ENCODE results near the gene SP6.

SP6 gene

DNA sequence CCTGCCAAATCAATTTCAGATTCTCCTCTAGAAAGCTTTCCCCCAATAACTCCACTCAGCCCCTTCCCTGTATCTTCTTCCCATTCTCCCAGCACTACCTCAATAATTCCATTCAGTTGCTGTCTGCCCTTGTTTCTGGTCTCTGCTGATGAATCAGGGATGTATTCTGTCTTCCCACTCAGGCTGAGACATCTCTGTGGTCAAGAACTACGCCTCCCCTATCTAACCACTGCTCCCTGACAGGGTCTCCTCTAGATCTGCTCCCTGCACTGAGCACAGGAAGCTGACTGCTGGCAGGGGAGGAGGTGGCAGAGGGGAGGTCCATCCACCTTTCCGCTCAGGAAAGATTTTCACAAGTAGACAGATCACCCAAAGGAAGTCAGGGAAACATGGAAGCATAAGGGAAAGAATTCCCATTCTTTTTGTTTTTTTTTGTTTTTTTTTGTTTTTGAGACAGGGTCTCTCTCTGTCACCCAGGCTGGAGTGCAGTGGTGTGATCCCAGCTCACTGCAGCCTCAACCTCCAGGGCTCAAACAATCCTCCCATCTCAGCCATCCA, 28.1 kb upstream of the SP6 start:
- DNase-seq (ENCODE audit: low spot score), result no peak

GRCh38 chr17:47878203-47879027, 27.5 kb upstream of the SP6 start:
- no peak for DNase-seq (ENCODE audit: low spot score)

GRCh38 chr17:47877368-47878034, 26.5 kb upstream of the SP6 start:
- DNase-seq (ENCODE audit: low spot score), result no peak

DNA sequence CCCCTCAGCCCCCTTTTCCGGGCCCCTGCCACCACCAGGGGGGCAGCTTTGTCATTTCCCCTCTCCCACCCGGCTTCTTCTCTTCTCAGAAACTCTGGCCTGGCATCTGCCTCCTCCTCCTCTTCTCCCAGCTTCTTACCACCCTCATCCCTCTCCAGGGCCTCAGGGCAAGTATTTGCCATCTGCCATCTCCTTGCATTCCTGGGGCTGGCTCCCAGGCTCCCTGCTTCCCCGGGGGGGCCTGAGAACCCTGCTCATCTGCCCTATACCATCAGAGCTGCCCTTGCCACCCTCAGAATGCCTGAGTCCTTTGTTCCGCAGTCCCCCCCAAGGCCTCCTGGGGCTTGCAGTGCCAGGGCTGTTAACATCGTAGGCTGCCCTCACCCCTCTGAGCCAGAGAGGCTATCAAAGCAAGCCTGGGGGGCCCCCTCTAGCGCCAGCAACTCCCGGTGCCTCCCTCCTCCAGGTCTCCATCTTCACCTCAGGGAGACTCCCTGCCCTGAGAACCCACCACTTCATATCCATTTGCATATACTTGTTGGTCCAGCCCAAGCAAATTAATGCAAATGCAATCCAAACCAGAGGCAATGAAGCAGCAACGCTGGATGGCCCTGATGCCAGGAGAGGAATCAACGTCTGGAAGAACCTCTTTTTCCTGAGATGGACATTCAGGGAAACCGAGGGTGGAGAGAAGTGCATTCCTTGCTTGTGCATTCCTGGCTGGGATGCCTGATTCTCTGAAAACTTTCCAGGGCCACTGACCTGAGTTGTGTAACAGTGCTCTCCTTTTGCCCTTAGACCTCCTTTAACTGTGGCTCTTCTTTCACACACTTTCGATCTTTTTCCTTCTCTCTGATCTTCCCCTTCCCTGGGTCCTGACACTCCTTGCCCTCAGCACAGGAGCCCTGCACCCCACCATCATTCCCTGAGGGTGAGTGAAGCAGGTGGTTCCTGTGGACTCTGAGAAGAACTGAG, 24.3 kb upstream of the SP6 start:
- no peak for DNase-seq (ENCODE audit: low spot score)

DNA sequence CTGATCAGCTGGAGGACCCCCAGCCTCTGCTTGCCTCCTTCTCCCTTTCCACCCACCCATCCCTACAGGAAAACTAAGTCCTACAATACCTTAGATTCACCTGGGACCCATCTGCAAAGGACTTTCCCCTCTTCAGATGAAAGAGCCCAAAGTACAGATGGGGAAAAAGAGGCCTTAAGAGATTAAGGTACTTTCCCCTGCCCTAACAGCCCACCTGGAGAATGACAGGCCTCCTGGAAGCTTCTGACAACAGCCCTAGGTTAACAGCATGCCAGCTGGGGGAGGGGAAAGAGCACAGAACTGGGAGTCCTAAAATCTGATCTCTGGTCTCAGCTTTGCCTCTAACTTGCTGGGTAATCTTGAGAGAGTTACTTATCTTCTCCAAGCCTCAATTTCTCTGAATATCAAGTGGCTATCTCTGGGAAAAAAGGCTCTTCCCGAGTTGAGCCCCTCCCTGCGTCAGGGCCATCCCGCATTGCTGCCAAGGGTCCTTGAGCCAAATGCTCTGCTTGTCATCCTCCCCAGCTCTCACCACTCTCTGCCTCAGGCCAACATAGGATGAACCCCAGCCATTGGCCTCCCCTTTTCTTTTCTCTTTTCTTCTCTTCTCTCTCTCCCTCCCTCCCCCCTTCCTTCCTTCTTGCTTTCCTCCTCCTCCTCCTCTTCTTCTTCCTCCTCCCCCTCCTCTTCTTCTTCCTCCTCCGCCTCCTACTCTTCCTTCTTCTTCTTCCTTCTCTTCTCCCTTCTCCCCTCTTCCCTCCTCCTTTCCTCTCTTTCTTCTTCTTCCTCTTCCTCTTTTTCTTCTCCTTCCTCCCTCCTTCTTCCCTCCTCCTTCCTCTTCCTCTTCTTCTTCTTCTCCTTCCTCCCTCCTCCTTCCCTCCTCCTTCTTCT, 22.5 kb upstream of the SP6 start:
- DNase-seq (ENCODE audit: low spot score), result no peak

DNA sequence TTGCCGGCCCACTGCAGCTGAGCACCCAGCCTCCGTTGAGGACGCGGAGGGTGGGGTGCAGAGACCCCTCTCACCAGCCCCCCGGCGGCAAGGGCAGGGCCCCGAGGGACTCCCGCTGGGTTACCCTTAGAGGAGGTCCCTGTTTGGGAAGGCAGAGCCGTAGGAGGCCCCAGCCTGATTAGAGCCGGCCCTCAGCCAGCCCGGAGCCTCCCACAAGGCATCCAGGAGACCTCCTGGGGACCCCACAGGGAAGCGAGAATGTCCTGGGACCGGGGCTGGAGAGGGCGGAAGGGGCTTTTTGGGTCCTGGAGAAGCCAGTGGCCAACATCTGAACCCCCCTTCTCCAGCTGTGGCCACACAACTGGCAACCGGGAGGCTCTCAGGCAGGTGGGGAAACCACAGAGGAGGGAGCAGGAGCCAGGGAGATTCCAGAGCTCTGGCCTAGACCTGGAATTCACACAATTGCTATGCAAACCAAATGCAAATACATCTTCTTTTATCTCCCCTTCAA, 21.7 kb upstream of the SP6 start:
- no peak for DNase-seq (ENCODE audit: low spot score)

DNA sequence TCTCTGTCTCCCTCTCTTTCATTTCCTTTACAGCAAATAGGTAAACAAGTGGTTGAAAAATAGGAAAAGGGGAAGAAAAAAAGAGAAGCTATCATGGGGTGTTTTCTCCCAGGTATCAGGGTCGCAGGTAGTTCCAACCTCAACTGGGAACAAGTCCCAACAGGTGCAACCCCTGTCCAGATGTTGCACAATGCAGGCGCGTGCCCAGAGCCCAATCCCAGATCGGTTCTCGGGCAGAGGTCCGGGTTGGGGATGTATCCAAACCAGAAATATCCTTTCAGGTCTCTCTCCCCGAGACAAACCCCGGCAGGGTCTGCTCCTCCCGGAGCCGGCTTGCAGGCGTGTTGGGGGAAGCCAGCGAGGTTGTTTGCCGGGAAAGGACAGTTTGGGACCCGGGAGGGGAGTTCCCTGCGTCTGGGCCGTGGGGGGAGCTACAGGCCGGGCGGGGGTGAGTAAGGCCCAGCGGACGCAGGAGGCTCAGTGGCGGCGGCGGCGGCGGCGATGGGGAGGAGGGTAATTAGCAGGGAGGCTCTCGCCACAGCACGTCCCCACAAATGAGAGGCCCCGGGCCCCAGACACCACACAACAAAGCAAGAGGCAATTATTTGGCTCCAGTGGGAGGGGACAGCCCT, 21.2 kb upstream of the SP6 start:
- DNase-seq (ENCODE audit: low spot score), result no peak

- DNase-seq (ENCODE audit: low spot score), result no peak
Measured at GRCh38 chr17:47871048-47871447, 20.1 kb upstream of the SP6 start.

- DNase-seq (ENCODE audit: low spot score), result no peak
Measured at GRCh38 chr17:47870056-47870455, 19.1 kb upstream of the SP6 start.

- no peak for DNase-seq (ENCODE audit: low spot score)
Measured at GRCh38 chr17:47869114-47869513, 18.2 kb upstream of the SP6 start.

GRCh38 chr17:47867813-47868533, 17.0 kb upstream of the SP6 start:
- DNase-seq (ENCODE audit: low spot score), result no peak

- no peak for DNase-seq (ENCODE audit: low spot score)
Measured at GRCh38 chr17:47866941-47867340, 16.0 kb upstream of the SP6 start.

- no peak for DNase-seq (ENCODE audit: low spot score)
Measured at GRCh38 chr17:47864791-47865216, 13.8 kb upstream of the SP6 start.

GRCh38 chr17:47862621-47863440, 11.9 kb upstream of the SP6 start:
- no peak for DNase-seq (ENCODE audit: low spot score)

DNA sequence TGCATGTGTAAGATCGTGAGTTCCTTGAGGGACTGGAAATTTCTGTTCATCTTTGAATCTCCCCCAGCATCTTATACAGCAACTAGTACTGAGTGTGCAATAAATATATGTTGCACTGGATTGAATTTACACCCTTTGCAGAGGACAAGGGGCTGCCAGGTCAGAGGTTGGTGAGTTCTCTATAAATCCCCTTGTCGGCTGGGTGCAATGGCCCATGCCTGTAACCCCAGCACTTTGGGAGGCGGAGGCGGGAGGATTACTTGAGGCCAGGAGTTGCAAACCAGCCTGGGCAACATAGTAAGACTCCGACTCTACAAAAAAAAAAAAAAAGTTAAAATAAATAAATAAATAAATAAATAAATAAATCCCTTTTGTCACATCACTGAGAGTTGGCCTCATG, 9.4 kb upstream of the SP6 start:
- DNase-seq (ENCODE audit: low spot score), result no peak

GRCh38 chr17:47857551-47858455, 6.8 kb upstream of the SP6 start:
- DNase-seq (ENCODE audit: low spot score), result no peak

DNA sequence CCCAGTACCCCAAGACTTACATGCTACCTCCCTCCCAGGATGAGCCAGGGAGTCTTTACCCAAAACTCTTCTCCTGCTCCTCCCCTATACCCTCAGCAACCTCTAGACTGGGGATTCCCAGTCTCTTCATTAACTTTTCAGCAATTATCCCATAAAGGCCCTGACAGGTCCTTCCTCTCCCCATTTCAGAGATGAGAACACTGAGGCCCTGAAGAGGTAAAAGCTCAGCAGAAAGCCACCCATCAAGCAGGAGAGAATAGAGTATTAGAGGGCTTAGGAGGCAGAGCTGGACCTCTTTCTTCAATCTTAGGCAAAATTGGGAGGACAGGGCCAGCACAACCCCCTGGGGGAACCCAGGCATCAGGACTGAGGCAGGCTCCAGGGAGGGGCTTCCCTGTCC, 5.9 kb upstream of the SP6 start:
- no peak for DNase-seq (ENCODE audit: low spot score)

DNA sequence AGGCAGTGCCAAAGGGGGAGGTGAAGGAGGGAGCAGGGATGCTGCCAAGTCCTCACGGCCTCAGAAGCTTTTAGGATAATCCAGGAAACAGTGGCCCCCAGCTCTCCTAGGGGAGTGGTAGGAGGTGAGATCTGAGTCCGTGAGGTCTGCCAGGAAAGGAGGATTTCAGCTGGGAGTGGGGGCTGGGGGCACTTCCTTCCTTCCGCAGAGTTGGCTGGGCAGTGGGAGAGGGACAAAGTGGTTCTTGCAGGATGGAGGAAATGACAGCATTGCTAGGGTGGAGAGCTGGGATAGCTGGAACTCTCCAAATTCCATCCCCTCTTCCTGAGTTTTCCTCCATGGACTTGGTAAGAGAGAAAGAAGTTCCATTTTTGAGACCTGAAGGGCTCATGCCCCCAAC, 4.8 kb upstream of the SP6 start:
- DNase-seq (ENCODE audit: low spot score), result no peak

Measured in hematopoietic multipotent progenitor cell treated with erythropoietin and hydrocortisone succinate and interleukin-3 and kit ligand, for 15 days (in vitro differentiated cells).